NCI-H226 (cell line): ENCODE results near the gene GALNT14.

Experiments
- DNase-seq: peaks from one replicate; pipeline ENCODE4 v3.0.0-alpha.2; 2015

GALNT14 gene

GRCh38 chr2:31083234-31083993 lies 54.8 kb downstream of the GALNT14 start:
- no peak for DNase-seq

- no peak for DNase-seq
Measured at GRCh38 chr2:31082002-31082401, 56.2 kb downstream of the GALNT14 start.

GRCh38 chr2:31081492-31081891 lies 56.7 kb downstream of the GALNT14 start:
- DNase-seq = no peak

GRCh38 chr2:31080361-31080760 lies 57.9 kb downstream of the GALNT14 start:
- DNase-seq = no peak

GRCh38 chr2:31079665-31080064 lies 58.6 kb downstream of the GALNT14 start:
- no peak for DNase-seq

- no peak for DNase-seq
Measured at GRCh38 chr2:31078579-31079105, 59.6 kb downstream of the GALNT14 start.

- DNase-seq = no peak
Measured at GRCh38 chr2:31078011-31078410, 60.2 kb downstream of the GALNT14 start.

- no peak for DNase-seq
Measured at GRCh38 chr2:31075941-31076590, 62.2 kb downstream of the GALNT14 start.

- no peak for DNase-seq
Measured at GRCh38 chr2:31075431-31075830, 62.8 kb downstream of the GALNT14 start.

GRCh38 chr2:31071741-31072140 lies 66.5 kb downstream of the GALNT14 start:
- no peak for DNase-seq

- no peak for DNase-seq
Measured at GRCh38 chr2:31070339-31071125, 67.7 kb downstream of the GALNT14 start.

- no peak for DNase-seq
Measured at GRCh38 chr2:31069643-31070325, 68.5 kb downstream of the GALNT14 start.

- DNase-seq = no peak
Measured at GRCh38 chr2:31067259-31067658, 71.0 kb downstream of the GALNT14 start.

- DNase-seq = no peak
Measured at GRCh38 chr2:31066551-31066950, 71.7 kb downstream of the GALNT14 start.

- no peak for DNase-seq
Measured at GRCh38 chr2:31066086-31066485, 72.2 kb downstream of the GALNT14 start.

- no peak for DNase-seq
Measured at GRCh38 chr2:31065356-31065755, 72.9 kb downstream of the GALNT14 start.

- no peak for DNase-seq
Measured at GRCh38 chr2:31060397-31060796, 77.8 kb downstream of the GALNT14 start.

- no peak for DNase-seq
Measured at GRCh38 chr2:31058096-31059035, 79.9 kb downstream of the GALNT14 start.

- DNase-seq = no peak
Measured at GRCh38 chr2:31057691-31058090, 80.5 kb downstream of the GALNT14 start.

GRCh38 chr2:31055938-31056337 lies 82.3 kb downstream of the GALNT14 start:
- DNase-seq = no peak

- DNase-seq = no peak
Measured at GRCh38 chr2:31054842-31055388, 83.3 kb downstream of the GALNT14 start.
